Suprapubic skin (tissue), 4 donors: ENCODE measurements around the gene MYOM1. TPM values are rescaled to one million over a fixed set of nuclear protein-coding genes. Genes with fewer than 3 reads are reported as not detected.

Experiments
- DNase-seq, 2 donors: peaks; one replicate each; pipeline ENCODE4 v3.0.0-alpha.2; 2019; ENCODE audit warnings: low spot score in 2 of 2
- H3K27ac ChIP-seq: fragments of 200-600 bp; sonication (generic); one replicate; pipeline ENCODE4 v1.5.1; 2019
- H3K27me3 ChIP-seq: fragments of 200-600 bp; sonication (generic); one replicate; pipeline ENCODE4 v1.5.1; 2019
- H3K36me3 ChIP-seq: fragments of 200-600 bp; sonication (generic); one replicate; pipeline ENCODE4 v1.5.1; 2019
- H3K4me1 ChIP-seq: fragments of 200-600 bp; sonication (generic); one replicate; pipeline ENCODE4 v1.5.1; 2019
- H3K4me3 ChIP-seq: fragments of 200-600 bp; sonication (generic); one replicate; pipeline ENCODE4 v1.5.1; 2019; ENCODE audit warnings: mild to moderate bottlenecking
- H3K9me3 ChIP-seq: fragments of 200-600 bp; sonication (generic); one replicate; pipeline ENCODE4 v1.5.1; 2019
- EP300 ChIP-seq: sonication (generic); formaldehyde crosslinking; IDR thresholded peaks from one replicate; pipeline ENCODE4 v1.6.1; 2017; ENCODE audit warnings: antibody characterized with exemption
- POLR2A ChIP-seq, 2 donors: fragments of 450-650 bp; IDR thresholded peaks; one replicate each; pipeline ENCODE4 v1.6.1; 2017; ENCODE audit warnings: antibody characterized with exemption in 2 of 2, mild to moderate bottlenecking in 2 of 2, moderate library complexity in 2 of 2
- POLR2AphosphoS5 ChIP-seq, 3 donors: sonication (generic); formaldehyde crosslinking; IDR thresholded peaks; one replicate each; pipeline ENCODE4 v1.6.1; 2017; ENCODE audit warnings: antibody characterized with exemption in 3 of 3
- WGBS: methylation state at CpG from one replicate; pipeline ENCODE4 v1.1.5; 2018; 5-methylcytosine and 5-hydroxymethylcytosine counted together
- total RNA-seq, 4 donors: library from RNA; depleted of rRNA; stranded (reverse); fragments of >200 nt; gene quantifications; one replicate each; pipeline ENCODE4 v1.1.0, GENCODE V29; 2016
- TF ChIP-seq, protein P1 (sequence below), 2 donors: fragments of 200-600 bp in 1 of 2; fragments of 450-650 bp in 1 of 2; sonication (generic) in 1 of 2; IDR thresholded peaks; one replicate each; pipeline ENCODE4 v1.5.1; 2016 to 2019; ENCODE audit warnings: antibody characterized with exemption in 2 of 2, mild to moderate bottlenecking in 1 of 2, moderate library complexity in 1 of 2

Gene MYOM1
- total RNA-seq, 4 donors from 2014 or later, result 0.99 to 2.1 (median 1.6) TPM

DNA sequence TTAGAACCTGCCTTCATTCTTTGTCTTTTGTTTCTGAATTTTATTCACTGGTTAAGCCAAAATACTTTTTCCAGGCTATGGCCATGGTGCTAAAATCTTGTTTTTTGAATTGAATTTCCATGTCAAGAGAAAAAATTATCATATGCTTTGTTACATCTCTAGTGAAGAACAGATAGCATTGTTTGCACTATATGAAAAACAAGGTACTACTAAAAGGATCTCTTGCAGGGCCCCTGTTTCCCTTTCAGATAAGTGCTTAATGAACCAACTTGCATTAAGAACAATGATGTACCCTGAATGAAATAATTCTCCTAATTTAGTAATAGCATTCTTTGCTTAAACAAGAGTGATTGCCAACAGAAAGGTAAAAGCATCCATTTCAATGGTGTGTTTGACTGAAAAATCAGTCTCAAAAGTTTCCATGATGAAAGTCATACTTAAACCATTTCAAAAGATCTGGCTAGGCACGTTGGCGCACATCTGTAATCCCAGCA is 37.9 kb upstream of the MYOM1 start:
- Histone ChIP-seq H3K9me3 (no peaks in the 10 kb centered on the region), H3K27ac (no peak overlapping the region), H3K27me3 (no peaks in the 10 kb centered on the region), H3K4me3 (no peak overlapping the region), H3K4me1 (peaks cover 19% of the 10 kb centered on the region), H3K36me3 (peaks cover 55% of the 10 kb centered on the region)
- TF ChIP-seq POLR2AphosphoS5 (IDR thresholded peaks at IDR 0.05), result no peak
- TF ChIP-seq, protein P1, sequence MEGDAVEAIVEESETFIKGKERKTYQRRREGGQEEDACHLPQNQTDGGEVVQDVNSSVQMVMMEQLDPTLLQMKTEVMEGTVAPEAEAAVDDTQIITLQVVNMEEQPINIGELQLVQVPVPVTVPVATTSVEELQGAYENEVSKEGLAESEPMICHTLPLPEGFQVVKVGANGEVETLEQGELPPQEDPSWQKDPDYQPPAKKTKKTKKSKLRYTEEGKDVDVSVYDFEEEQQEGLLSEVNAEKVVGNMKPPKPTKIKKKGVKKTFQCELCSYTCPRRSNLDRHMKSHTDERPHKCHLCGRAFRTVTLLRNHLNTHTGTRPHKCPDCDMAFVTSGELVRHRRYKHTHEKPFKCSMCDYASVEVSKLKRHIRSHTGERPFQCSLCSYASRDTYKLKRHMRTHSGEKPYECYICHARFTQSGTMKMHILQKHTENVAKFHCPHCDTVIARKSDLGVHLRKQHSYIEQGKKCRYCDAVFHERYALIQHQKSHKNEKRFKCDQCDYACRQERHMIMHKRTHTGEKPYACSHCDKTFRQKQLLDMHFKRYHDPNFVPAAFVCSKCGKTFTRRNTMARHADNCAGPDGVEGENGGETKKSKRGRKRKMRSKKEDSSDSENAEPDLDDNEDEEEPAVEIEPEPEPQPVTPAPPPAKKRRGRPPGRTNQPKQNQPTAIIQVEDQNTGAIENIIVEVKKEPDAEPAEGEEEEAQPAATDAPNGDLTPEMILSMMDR (IDR thresholded peaks at IDR 0.05), result no peak
- TF ChIP-seq EP300, result no peak
- no peak for TF ChIP-seq POLR2A (IDR thresholded peaks at IDR 0.05)
- WGBS, result 96% methylated on average over 2 of the region's 2 CpGs
- DNase-seq, result no peak

DNA sequence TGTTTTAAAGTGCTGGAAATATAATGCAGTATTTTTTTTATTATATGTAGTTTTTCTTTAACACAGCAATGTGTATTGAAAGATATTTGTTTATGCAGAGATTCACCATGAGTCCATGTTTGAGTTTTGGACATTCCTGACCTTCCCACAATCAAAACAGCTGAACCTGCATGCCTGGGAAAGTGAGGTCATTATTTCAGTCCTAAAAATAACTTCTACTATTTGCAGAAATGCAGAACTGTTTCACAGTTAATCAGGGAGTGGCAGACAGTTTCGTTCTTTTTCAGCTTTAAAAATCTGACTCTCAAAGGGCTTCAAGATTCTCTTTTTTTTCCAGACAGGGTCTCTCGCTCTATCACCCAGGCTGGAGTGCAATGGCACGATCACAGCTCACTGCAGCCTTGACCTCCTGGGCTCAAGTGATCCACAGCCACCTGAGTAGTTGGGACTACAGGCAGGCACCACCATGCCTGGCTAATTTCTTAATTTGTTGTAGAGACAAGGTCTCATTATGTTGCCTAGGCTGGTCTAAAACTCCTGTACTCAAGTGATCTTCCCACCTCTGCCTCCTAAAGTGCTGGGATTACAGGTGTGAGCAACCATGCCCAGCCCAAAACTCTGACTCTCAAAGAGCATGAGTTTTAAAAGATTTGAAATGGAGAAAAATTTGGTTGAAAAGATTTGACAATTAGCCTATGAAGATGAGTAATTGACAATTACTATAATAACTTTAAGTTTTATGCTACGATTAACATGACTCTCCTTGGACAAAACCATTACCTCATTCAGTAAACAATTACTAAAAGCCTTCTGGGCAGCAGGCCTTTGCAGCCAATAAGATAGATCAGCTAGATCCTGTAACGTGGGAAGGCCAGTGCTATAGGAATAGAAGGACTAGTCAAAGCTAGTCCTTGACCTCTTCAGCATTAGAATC is 37.2 kb upstream of the MYOM1 start:
- no peak for TF ChIP-seq EP300
- TF ChIP-seq, protein P1 (IDR thresholded peaks at IDR 0.05), result no peak
- DNase-seq, result no peak
- H3K36me3 ChIP-seq, result peaks cover 55% of the 10 kb centered on the region
- no peaks in the 10 kb centered on the region for H3K27me3 ChIP-seq
- H3K27ac ChIP-seq, result peak overlapping the region; percentile 17
- no peak overlapping the region for H3K4me3 ChIP-seq
- H3K9me3 ChIP-seq, result no peaks in the 10 kb centered on the region
- H3K4me1 ChIP-seq, result peaks cover 25% of the 10 kb centered on the region
- 66% methylated on average over 5 of the region's 5 CpGs for WGBS

DNA sequence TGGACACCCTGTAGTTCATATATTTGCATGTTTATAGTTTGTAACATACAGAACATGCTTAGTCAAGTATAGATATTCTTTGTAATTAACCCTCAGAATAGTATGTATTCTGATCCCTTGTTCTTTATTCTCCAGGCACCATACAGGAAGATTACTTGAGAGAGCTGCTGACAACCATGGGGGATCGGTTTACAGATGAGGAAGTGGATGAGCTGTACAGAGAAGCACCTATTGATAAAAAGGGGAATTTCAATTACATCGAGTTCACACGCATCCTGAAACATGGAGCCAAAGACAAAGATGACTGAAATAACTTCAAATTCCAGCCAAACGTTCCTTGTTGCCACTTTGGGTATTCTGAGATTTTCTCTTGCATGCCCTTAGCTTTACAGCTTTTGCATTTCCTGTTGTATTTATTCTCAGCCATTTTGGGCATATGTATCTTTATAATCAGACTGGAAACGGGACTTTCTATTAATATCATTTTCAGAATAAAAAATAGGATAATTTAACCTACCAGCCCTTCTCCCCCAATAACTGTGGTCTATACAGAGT is 35.9 kb upstream of the MYOM1 start:
- H3K36me3 ChIP-seq, result peaks cover 55% of the 10 kb centered on the region
- no peaks in the 10 kb centered on the region for H3K9me3 ChIP-seq
- peaks cover 33% of the 10 kb centered on the region for H3K4me1 ChIP-seq
- H3K27me3 ChIP-seq, result no peaks in the 10 kb centered on the region
- DNase-seq, result no peak
- TF ChIP-seq POLR2A (IDR thresholded peaks at IDR 0.05) (no peak), POLR2AphosphoS5 (IDR thresholded peaks at IDR 0.05) (no peak), EP300 (no peak)
- TF ChIP-seq, protein P1 (IDR thresholded peaks at IDR 0.05), result no peak
- WGBS, result 71% methylated on average over 5 of the region's 5 CpGs
- no peak overlapping the region for H3K27ac ChIP-seq
- no peak overlapping the region for H3K4me3 ChIP-seq

DNA sequence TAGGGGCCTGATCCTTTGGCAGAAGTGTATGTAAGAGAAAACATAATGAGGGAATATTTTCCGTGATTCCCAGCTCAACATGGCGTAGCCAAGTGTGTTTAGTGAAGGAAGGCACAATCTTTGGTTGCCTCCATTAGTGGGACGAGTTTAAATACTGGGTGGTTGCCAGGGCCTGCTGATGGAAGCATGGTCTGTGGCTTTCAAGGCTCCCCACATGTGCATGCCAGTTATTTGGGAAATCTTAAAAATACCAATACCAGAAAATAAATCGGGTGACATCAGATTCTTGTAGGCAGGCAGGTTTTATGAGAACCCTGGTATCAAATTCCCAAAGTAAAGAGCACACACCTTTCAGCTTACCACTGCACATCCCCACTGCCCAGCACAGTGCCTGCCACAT is 35.0 kb upstream of the MYOM1 start:
- TF ChIP-seq POLR2A (IDR thresholded peaks at IDR 0.05) (no peak), EP300 (no peak), POLR2AphosphoS5 (IDR thresholded peaks at IDR 0.05) (no peak)
- TF ChIP-seq, protein P1 (IDR thresholded peaks at IDR 0.05), result no peak
- Histone ChIP-seq H3K9me3 (no peaks in the 10 kb centered on the region), H3K27me3 (no peaks in the 10 kb centered on the region), H3K4me3 (no peak overlapping the region), H3K4me1 (peaks cover 36% of the 10 kb centered on the region), H3K36me3 (peaks cover 55% of the 10 kb centered on the region), H3K27ac (no peak overlapping the region)
- DNase-seq, result no peak
- 88% methylated on average over 4 of the region's 4 CpGs for WGBS

DNA sequence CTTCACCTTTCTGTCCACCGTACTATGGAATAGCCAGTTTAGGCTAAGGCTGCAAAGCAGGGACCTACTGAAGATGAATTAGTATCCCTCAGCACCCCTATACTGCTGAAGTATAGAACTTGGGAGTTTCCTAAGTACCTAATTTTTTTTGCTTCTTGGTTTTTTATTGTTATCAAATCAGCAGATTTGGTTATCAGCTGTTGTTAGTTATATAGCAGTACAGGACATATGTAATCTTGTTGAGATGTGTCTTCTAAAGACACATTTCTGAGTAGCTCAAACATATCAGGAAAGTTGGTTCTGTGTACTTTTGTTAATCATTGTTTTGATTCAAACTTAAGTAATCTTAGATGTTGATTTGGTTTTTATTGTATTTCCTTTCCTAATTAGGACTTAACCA is 33.1 kb upstream of the MYOM1 start:
- DNase-seq, result no peak
- Histone ChIP-seq H3K36me3 (peaks cover 46% of the 10 kb centered on the region), H3K4me3 (no peak overlapping the region), H3K27me3 (no peaks in the 10 kb centered on the region), H3K9me3 (no peaks in the 10 kb centered on the region), H3K27ac (no peak overlapping the region), H3K4me1 (peaks cover 45% of the 10 kb centered on the region)
- WGBS, result 94% methylated on average over 1 of the region's 1 CpG
- TF ChIP-seq POLR2AphosphoS5 (IDR thresholded peaks at IDR 0.05) (no peak), POLR2A (IDR thresholded peaks at IDR 0.05) (no peak)
- TF ChIP-seq, protein P1 (IDR thresholded peaks at IDR 0.05), result no peak
